ENCODE results near the gene ZCCHC14. TPM values are rescaled to one million over a fixed set of nuclear protein-coding genes. Genes with fewer than 3 reads are reported as not detected.

ZCCHC14 gene
- total and polyA plus RNA-seq, 2 of the 13 experiments (the other 11 are each of a cell fraction or from before 2014, with no cell fraction given): 12.4 to 12.5 TPM

DNA sequence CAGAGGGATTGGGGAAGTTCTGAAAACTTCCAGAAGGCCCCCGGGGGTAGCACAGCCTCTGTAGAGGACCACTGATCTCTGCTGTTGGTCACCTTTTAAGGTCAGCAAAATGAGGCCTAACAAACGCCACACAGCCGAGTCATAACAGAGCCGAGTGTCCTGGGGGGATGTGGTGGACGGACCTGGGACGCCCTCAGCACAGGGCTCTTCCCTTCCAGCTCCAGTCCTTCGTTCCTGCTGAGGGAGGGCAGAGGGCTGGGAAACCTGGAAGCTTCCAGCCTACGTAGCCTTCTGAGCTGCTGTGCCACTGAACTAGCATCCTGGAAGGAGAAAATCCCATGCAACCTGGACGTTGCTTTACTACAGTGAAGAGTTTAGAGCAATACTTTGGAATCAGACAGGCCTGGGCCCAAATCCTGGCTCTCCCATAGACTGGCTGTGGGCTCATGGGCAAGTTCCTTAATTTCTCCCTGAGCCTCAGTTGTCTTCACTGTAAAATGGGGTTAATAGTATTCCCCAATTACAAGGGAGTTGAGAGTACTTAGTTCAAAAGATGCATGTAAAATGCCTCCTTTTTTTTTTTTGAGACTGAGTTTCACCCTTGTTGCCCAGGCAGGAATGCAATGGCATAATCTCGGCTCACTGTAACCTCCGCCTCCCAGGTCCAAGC, 34.4 kb upstream of the ZCCHC14 start (continued):
- TF ChIP-seq ZNF652 (CRISPR knock-in tag; IDR thresholded peaks at IDR 0.05; ENCODE audit: borderline replicate concordance, low read depth) (no peak), ISX (CRISPR knock-in tag; conservative IDR thresholded peaks at IDR 0.05) (no peak), ADNP (CRISPR knock-in tag; IDR thresholded peaks at IDR 0.05) (no peak), ZNF232 (CRISPR knock-in tag; IDR thresholded peaks at IDR 0.05; ENCODE audit: borderline replicate concordance) (no peak), REPIN1 (CRISPR knock-in tag; IDR thresholded peaks at IDR 0.05; ENCODE audit: borderline replicate concordance, low read depth) (no peak), ZNF605 (CRISPR knock-in tag; IDR thresholded peaks at IDR 0.05) (no peak), NCOA5 (CRISPR knock-in tag; IDR thresholded peaks at IDR 0.05) (no peak), NKX3-1 (CRISPR knock-in tag; IDR thresholded peaks at IDR 0.05) (no peak), SMAD9 (CRISPR knock-in tag; IDR thresholded peaks at IDR 0.05) (no peak), ZNF644 (CRISPR knock-in tag; IDR thresholded peaks at IDR 0.05; ENCODE audit: low read depth) (no peak)
- TF ChIP-seq, protein P1, sequence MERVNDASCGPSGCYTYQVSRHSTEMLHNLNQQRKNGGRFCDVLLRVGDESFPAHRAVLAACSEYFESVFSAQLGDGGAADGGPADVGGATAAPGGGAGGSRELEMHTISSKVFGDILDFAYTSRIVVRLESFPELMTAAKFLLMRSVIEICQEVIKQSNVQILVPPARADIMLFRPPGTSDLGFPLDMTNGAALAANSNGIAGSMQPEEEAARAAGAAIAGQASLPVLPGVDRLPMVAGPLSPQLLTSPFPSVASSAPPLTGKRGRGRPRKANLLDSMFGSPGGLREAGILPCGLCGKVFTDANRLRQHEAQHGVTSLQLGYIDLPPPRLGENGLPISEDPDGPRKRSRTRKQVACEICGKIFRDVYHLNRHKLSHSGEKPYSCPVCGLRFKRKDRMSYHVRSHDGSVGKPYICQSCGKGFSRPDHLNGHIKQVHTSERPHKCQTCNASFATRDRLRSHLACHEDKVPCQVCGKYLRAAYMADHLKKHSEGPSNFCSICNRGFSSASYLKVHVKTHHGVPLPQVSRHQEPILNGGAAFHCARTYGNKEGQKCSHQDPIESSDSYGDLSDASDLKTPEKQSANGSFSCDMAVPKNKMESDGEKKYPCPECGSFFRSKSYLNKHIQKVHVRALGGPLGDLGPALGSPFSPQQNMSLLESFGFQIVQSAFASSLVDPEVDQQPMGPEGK (CRISPR knock-in tag; IDR thresholded peaks at IDR 0.05): peak; percentile 29; the same call in 1 of the 2 replicates
- TF ChIP-seq, protein P2, sequence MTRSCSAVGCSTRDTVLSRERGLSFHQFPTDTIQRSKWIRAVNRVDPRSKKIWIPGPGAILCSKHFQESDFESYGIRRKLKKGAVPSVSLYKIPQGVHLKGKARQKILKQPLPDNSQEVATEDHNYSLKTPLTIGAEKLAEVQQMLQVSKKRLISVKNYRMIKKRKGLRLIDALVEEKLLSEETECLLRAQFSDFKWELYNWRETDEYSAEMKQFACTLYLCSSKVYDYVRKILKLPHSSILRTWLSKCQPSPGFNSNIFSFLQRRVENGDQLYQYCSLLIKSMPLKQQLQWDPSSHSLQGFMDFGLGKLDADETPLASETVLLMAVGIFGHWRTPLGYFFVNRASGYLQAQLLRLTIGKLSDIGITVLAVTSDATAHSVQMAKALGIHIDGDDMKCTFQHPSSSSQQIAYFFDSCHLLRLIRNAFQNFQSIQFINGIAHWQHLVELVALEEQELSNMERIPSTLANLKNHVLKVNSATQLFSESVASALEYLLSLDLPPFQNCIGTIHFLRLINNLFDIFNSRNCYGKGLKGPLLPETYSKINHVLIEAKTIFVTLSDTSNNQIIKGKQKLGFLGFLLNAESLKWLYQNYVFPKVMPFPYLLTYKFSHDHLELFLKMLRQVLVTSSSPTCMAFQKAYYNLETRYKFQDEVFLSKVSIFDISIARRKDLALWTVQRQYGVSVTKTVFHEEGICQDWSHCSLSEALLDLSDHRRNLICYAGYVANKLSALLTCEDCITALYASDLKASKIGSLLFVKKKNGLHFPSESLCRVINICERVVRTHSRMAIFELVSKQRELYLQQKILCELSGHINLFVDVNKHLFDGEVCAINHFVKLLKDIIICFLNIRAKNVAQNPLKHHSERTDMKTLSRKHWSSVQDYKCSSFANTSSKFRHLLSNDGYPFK (CRISPR knock-in tag; IDR thresholded peaks at IDR 0.05; ENCODE audit: borderline replicate concordance): 0 out of 2 replicates have a peak, but pooled peaks have one; percentile 1
- TF ChIP-seq, protein P3, sequence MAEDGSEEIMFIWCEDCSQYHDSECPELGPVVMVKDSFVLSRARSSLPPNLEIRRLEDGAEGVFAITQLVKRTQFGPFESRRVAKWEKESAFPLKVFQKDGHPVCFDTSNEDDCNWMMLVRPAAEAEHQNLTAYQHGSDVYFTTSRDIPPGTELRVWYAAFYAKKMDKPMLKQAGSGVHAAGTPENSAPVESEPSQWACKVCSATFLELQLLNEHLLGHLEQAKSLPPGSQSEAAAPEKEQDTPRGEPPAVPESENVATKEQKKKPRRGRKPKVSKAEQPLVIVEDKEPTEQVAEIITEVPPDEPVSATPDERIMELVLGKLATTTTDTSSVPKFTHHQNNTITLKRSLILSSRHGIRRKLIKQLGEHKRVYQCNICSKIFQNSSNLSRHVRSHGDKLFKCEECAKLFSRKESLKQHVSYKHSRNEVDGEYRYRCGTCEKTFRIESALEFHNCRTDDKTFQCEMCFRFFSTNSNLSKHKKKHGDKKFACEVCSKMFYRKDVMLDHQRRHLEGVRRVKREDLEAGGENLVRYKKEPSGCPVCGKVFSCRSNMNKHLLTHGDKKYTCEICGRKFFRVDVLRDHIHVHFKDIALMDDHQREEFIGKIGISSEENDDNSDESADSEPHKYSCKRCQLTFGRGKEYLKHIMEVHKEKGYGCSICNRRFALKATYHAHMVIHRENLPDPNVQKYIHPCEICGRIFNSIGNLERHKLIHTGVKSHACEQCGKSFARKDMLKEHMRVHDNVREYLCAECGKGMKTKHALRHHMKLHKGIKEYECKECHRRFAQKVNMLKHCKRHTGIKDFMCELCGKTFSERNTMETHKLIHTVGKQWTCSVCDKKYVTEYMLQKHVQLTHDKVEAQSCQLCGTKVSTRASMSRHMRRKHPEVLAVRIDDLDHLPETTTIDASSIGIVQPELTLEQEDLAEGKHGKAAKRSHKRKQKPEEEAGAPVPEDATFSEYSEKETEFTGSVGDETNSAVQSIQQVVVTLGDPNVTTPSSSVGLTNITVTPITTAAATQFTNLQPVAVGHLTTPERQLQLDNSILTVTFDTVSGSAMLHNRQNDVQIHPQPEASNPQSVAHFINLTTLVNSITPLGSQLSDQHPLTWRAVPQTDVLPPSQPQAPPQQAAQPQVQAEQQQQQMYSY (CRISPR knock-in tag; IDR thresholded peaks at IDR 0.05): peak; percentile 96

Data from HepG2 (cell line).